Adipocyte (in vitro differentiated cells): ENCODE data around the gene MFAP4.

Experiments used
- DNase-seq: peaks from one replicate; pipeline ENCODE4 v3.0.0-alpha.2; 2015; ENCODE audit warnings: low read depth
- H3K27me3 ChIP-seq: replicated peaks from 2 replicates; pipeline ENCODE4 v1.7.0; 2013; ENCODE audit warnings: mild to moderate bottlenecking, low read length, moderate library complexity; ENCODE audit not compliant: control insufficient read depth, insufficient read depth
- H3K36me3 ChIP-seq: 2 replicates; pipeline ENCODE4 v1.7.0; 2013; ENCODE audit warnings: low read length, mild to moderate bottlenecking, moderate library complexity; ENCODE audit not compliant: control insufficient read depth, insufficient read depth, severe bottlenecking
- H3K4me1 ChIP-seq: 2 replicates; pipeline ENCODE4 v1.7.0; 2013; ENCODE audit warnings: mild to moderate bottlenecking, low read length, moderate library complexity; ENCODE audit not compliant: control insufficient read depth, insufficient read depth
- H3K4me3 ChIP-seq: 2 replicates; pipeline ENCODE4 v1.7.0; 2013; ENCODE audit warnings: mild to moderate bottlenecking, low read length, moderate library complexity
- H3K9ac ChIP-seq: 2 replicates; pipeline ENCODE4 v1.7.0; 2013; ENCODE audit warnings: mild to moderate bottlenecking, low read length, moderate library complexity
- H3K9me3 ChIP-seq: 2 replicates; pipeline ENCODE4 v1.7.0; 2013; ENCODE audit warnings: mild to moderate bottlenecking, low read length, moderate library complexity; ENCODE audit not compliant: control insufficient read depth

MFAP4 gene

DNA sequence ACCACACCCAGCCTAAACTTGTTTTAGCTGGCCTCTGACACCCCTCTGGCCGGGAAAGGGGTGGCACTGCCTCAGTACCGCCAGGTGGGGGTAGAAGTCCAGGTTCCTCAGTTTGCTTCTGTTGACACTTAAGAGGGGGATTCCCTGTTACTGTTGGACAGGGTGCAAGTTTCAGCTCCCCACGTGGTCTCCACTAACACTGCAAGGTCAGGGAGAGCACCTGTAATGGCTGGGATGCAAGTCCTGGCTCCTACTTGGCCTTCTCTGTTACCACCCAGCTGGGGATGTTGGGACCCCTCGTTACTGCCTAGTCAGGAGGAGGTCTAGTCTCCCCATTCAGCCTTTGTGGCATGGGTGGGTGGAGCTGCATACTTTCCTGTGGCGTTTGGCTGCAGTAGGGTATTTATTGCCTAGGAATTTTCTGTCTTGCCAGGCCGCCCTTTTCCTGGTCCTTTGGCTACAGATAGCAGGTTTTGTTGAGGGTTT lies 10.6 kb upstream of the MFAP4 start:
- H3K27me3 ChIP-seq = no peaks in the 10 kb centered on the region
- H3K36me3 ChIP-seq = no peaks in the 10 kb centered on the region
- H3K4me1 ChIP-seq = peaks cover 20% of the 10 kb centered on the region
- DNase-seq = no peak
- no peaks in the 10 kb centered on the region for H3K9me3 ChIP-seq
- no peak overlapping the region for H3K9ac ChIP-seq
- H3K4me3 ChIP-seq = no peak overlapping the region

- H3K4me1 ChIP-seq = peaks cover 21% of the 10 kb centered on the region
- no peaks in the 10 kb centered on the region for H3K9me3 ChIP-seq
- H3K27me3 ChIP-seq = no peaks in the 10 kb centered on the region
- H3K36me3 ChIP-seq = no peaks in the 10 kb centered on the region
- no peak for DNase-seq
- no peak overlapping the region for H3K9ac ChIP-seq
- no peak overlapping the region for H3K4me3 ChIP-seq
These were observed 5.3 kb upstream of the MFAP4 start for GRCh38 chr17:19392303-19392702.

DNA sequence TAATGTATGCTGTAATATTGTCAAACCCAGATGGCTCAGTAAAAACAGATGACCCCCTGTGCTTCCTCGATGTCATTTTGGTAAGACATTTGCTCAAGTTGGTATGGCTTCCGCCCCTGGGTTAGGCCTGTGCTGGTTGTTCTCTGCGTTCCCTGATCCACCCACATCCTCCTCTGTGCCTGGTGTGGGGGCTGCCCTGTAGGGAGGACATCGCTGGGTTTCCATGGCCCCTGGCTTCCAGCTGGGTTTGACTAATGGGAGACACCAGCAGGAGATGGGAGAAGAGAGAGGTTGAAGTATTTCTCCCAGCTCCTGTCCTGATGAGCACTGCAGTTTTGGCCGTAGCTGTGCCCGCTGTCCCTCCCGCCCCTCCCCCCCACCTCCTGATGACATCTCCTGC lies 4.4 kb upstream of the MFAP4 start:
- Histone ChIP-seq H3K9me3 (no peaks in the 10 kb centered on the region), H3K4me1 (peaks cover 27% of the 10 kb centered on the region), H3K36me3 (no peaks in the 10 kb centered on the region), H3K4me3 (no peak overlapping the region), H3K27me3 (no peaks in the 10 kb centered on the region), H3K9ac (no peak overlapping the region)
- no peak for DNase-seq

- Histone ChIP-seq H3K4me3 (no peak overlapping the region), H3K9ac (no peak overlapping the region)
- no peak for DNase-seq
These were observed 4.0 kb upstream of the MFAP4 start for GRCh38 chr17:19390951-19391350.

DNA sequence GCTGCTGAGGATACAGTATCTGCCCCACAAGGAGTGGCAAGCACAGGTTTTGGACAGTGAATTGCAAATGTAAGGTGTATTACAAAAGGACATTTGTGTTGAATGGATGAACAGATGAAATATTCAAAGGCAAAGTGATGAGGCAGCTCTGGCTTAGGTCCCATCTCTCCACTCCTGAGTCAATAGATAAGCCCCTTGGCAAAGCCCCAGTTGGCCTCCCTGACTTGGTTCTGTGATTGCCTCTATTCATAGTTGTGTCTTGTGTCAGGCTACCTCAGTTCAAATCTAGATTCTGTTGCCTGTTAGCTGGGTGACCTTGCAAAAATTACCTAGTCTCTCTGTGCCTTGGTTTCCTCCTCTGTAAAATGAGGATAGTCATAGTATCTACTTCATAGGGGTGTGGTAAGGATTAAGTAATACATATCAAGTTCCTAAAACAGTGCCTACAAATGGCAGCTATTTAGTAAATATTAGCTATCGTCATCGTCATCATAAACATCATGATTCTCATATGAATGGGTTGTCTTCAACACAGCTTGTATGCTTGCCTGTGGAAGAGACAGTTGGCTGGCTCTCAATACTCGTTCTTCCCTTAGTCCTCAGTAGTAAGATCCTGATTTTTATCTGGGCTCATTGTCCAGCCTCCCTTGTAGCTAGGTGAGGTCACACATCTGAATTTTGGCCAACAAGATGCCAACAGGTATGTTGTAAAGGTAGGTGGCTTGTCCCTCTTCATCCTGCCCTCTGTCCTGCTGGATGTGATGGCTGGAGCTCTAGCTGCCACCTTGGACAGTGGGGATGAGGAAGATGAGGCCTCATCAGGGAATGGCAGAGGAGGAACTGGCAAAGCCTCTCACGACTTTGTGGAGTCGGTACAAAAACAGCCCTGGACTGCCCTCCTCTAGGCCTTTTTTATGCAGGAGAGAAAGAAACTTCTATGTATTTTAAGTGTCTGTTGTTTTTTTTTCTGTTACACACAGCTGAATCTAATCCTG lies 2.1 kb upstream of the MFAP4 start:
- H3K27me3 ChIP-seq = no peaks in the 10 kb centered on the region
- H3K4me1 ChIP-seq = peaks cover 50% of the 10 kb centered on the region

More at GRCh38 chr17:19390951-19391350, 4.0 kb upstream of the MFAP4 start:
- Histone ChIP-seq H3K36me3 (no peaks in the 10 kb centered on the region), H3K9me3 (no peaks in the 10 kb centered on the region), H3K27me3 (no peaks in the 10 kb centered on the region), H3K4me1 (peaks cover 32% of the 10 kb centered on the region)

GRCh38 chr17:19387921-19388521 lies 1.0 kb upstream of the MFAP4 start:
- peak; percentile 84 for DNase-seq
- Histone ChIP-seq H3K4me3 (no peak overlapping the region), H3K36me3 (peaks cover 14% of the 10 kb centered on the region)

More for the DNA sequence above, 2.1 kb upstream of the MFAP4 start:
- H3K36me3 ChIP-seq = peaks cover 4% of the 10 kb centered on the region
- no peaks in the 10 kb centered on the region for H3K9me3 ChIP-seq
- DNase-seq = peak; percentile 24
- H3K9ac ChIP-seq = no peak overlapping the region
- H3K4me3 ChIP-seq = no peak overlapping the region

GRCh38 chr17:19386051-19386929 lies 700 bp downstream of the MFAP4 start:
- Histone ChIP-seq H3K9me3 (no peaks in the 10 kb centered on the region), H3K4me3 (peak overlapping the region; percentile 68), H3K9ac (peak overlapping the region; percentile 82), H3K36me3 (peaks cover 28% of the 10 kb centered on the region), H3K27me3 (no peaks in the 10 kb centered on the region), H3K4me1 (peaks cover 54% of the 10 kb centered on the region)
- DNase-seq = peak; percentile 90

More at GRCh38 chr17:19387921-19388521, 1.0 kb upstream of the MFAP4 start:
- no peaks in the 10 kb centered on the region for H3K9me3 ChIP-seq
- H3K4me1 ChIP-seq = peaks cover 54% of the 10 kb centered on the region
- H3K27me3 ChIP-seq = no peaks in the 10 kb centered on the region
- peak overlapping the region; percentile 82 for H3K9ac ChIP-seq

- H3K4me1 ChIP-seq = peaks cover 54% of the 10 kb centered on the region
- no peaks in the 10 kb centered on the region for H3K27me3 ChIP-seq
- H3K9me3 ChIP-seq = no peaks in the 10 kb centered on the region
- H3K9ac ChIP-seq = peak overlapping the region; percentile 63
- no peak for DNase-seq
- peak overlapping the region; percentile 31 for H3K4me3 ChIP-seq
- H3K36me3 ChIP-seq = peaks cover 36% of the 10 kb centered on the region
These were observed 1.4 kb downstream of the MFAP4 start for GRCh38 chr17:19385521-19385983.

DNA sequence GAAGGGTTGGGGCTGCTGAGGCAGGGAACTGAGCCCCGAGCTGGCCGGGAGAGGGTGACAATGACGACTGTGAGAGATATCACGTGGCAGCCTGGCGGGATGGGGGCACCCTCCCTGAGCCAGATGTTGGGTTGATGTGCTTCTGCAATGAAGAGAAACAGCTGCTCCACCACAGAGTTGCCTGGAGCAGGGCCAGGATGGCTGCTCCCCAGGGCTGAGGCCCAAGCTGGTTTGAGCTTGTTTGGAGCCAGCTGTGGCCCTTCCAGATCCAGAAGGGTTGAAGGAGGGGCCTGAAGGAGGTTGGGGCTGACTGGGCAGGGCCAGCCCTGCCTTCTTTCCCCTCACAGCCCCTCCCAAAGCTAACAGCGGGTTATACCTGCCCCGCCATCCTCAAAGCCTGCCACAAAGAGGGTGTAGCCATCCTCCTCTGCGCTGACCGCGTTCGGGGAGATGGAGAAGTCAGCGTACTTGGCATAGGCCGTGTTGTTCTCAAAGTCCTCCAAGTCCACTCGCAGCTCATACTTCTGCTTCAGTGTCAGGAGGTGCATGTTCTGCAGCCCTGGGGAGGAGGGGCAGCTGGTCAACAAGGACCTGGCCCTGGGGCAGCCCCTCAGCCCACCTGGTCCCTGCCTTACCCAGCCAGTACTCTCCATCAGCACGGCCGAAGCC lies 2.1 kb downstream of the MFAP4 start:
- Histone ChIP-seq H3K4me3 (peak overlapping the region; percentile 31), H3K27me3 (no peaks in the 10 kb centered on the region), H3K9me3 (no peaks in the 10 kb centered on the region), H3K36me3 (peaks cover 43% of the 10 kb centered on the region), H3K9ac (peak overlapping the region; percentile 63), H3K4me1 (peaks cover 58% of the 10 kb centered on the region)
- peak; percentile 95 for DNase-seq

- Histone ChIP-seq H3K27me3 (no peaks in the 10 kb centered on the region), H3K9me3 (no peaks in the 10 kb centered on the region), H3K9ac (peak overlapping the region; percentile 43), H3K4me3 (no peak overlapping the region), H3K36me3 (peaks cover 45% of the 10 kb centered on the region), H3K4me1 (peaks cover 59% of the 10 kb centered on the region)
- peak; percentile 44 for DNase-seq
These were observed 3.1 kb downstream of the MFAP4 start for GRCh38 chr17:19383681-19384470.
